Lung (tissue), 12 donors: ENCODE data around the gene LRIG1. TPM values are rescaled to one million over a fixed set of nuclear protein-coding genes. Genes with fewer than 3 reads are reported as not detected.

ENCODE experiments used
- ATAC-seq: fragments of 200-7000 bp; cut with Tn5 transposase; one replicate; pipeline ENCODE4 v1.9.1; 2020; ENCODE audit warnings: moderate number of reproducible peaks; ENCODE audit not compliant: insufficient read depth, low FRiP score
- DNase-seq, 3 donors: peaks; one replicate each; pipeline ENCODE4 v3.0.0-alpha.2; 2013 to 2017
- H3K27ac ChIP-seq, 2 donors: one replicate each; pipeline ENCODE4 v1.5.1; 2013; ENCODE audit warnings: mild to moderate bottlenecking in 2 of 2, moderate library complexity in 2 of 2, control low read depth in 1 of 2, inconsistent platforms in 1 of 2, low read depth in 1 of 2, low read length in 1 of 2
- H3K27me3 ChIP-seq, 3 donors: one replicate each; pipeline ENCODE4 v1.5.1; 2013; ENCODE audit warnings: low read length in 2 of 3; ENCODE audit not compliant: control insufficient read depth in 3 of 3, insufficient read depth in 3 of 3
- H3K36me3 ChIP-seq, 4 donors: one replicate each; pipeline ENCODE4 v1.5.1; 2013; ENCODE audit warnings: low read length in 4 of 4, mild to moderate bottlenecking in 1 of 4, moderate library complexity in 1 of 4; ENCODE audit not compliant: control insufficient read depth in 4 of 4, insufficient read depth in 4 of 4
- H3K4me1 ChIP-seq, 5 donors: one replicate each; pipeline ENCODE4 v1.5.1; 2013; ENCODE audit warnings: low read length in 5 of 5, mild to moderate bottlenecking in 2 of 5, moderate library complexity in 1 of 5; ENCODE audit not compliant: control insufficient read depth in 5 of 5, insufficient read depth in 5 of 5
- H3K4me3 ChIP-seq: one replicate; pipeline ENCODE4 v1.5.1; 2013; ENCODE audit warnings: mild to moderate bottlenecking, control low read depth, moderate library complexity
- H3K9ac ChIP-seq, 2 donors: one replicate each; pipeline ENCODE4 v1.5.1; 2013; ENCODE audit warnings: low read length in 2 of 2, control low read depth in 1 of 2; ENCODE audit not compliant: insufficient read depth in 1 of 2
- H3K9me3 ChIP-seq, 4 donors: one replicate each; pipeline ENCODE4 v1.5.1; 2013; ENCODE audit warnings: low read length in 3 of 4, mild to moderate bottlenecking in 1 of 4, moderate library complexity in 1 of 4; ENCODE audit not compliant: control insufficient read depth in 4 of 4, insufficient read depth in 3 of 4
- WGBS, 2 donors: extraction: QIAGEN DNeasy Blood & Tissue Kit; methylation state at CpG; one replicate each; pipeline ENCODE4 v1.1.7; 2013; 5-methylcytosine and 5-hydroxymethylcytosine counted together
- polyA plus RNA-seq, 2 donors: library from polyadenylated mRNA; stranded (reverse); fragments of 200-250 nt; gene quantifications; one replicate each; pipeline ENCODE4 v1.2.1, GENCODE V29; 2013
- total RNA-seq, 2 donors: library from RNA; depleted of rRNA in 1 of 2; stranded (reverse); fragments of >200 nt in 1 of 2; gene quantifications; one replicate each; pipeline ENCODE4 v1.2.1, GENCODE V29; 2014 to 2021
- TF ChIP-seq, protein P1 (sequence below): IDR thresholded peaks from 2 replicates; pipeline ENCODE4 v1.5.1; 2012; ENCODE audit warnings: mild to moderate bottlenecking; ENCODE audit errors: control extremely low read depth, extremely low read depth
- donor health status: control.
- donor health status: control.
- donor health status: Bipolar disorder and iron deficiency.
- donor health status: healthy.
- donor health status: DM: yes; HTN: yes; CAD: no.

Gene LRIG1
- total and polyA plus RNA-seq, 4 donors: 21.9 to 97.4 (median 42.2) TPM

DNA sequence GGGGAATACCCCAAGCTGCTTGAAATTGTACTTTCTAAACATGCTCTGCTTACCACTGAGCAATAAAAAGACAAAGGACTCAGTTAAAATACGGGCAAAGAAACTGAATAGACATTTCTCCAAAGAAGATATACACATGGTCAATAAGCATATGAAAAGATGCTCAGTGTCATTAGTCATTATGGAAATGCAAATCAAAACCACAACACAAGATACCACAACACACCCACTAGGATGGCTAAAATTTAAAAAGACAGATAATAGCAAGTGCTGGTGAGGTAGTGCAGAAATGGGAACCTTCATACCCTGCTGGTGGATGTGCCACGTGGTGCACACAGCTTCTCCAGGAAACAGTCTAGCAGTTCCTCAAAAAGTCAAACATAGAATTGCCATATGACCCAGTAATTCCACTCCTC, 21.3 kb downstream of the LRIG1 start:
- Histone ChIP-seq H3K9ac (no peak overlapping the region), H3K27ac (no peak overlapping the region), H3K4me1 (peaks cover 23 to 56% (median 44%) of the 10 kb centered on the region in 5 donors), H3K4me3 (no peak overlapping the region), H3K27me3 (no peaks in the 10 kb centered on the region), H3K9me3 (no peaks in the 10 kb centered on the region), H3K36me3 (no peaks in the 10 kb centered on the region)
- DNase-seq (no peak), ATAC-seq (no peak)
- 66 to 67% methylated on average over 2 of the region's 2 CpGs for WGBS, 2 donors
- TF ChIP-seq, protein P1, sequence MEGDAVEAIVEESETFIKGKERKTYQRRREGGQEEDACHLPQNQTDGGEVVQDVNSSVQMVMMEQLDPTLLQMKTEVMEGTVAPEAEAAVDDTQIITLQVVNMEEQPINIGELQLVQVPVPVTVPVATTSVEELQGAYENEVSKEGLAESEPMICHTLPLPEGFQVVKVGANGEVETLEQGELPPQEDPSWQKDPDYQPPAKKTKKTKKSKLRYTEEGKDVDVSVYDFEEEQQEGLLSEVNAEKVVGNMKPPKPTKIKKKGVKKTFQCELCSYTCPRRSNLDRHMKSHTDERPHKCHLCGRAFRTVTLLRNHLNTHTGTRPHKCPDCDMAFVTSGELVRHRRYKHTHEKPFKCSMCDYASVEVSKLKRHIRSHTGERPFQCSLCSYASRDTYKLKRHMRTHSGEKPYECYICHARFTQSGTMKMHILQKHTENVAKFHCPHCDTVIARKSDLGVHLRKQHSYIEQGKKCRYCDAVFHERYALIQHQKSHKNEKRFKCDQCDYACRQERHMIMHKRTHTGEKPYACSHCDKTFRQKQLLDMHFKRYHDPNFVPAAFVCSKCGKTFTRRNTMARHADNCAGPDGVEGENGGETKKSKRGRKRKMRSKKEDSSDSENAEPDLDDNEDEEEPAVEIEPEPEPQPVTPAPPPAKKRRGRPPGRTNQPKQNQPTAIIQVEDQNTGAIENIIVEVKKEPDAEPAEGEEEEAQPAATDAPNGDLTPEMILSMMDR: no peak

DNA sequence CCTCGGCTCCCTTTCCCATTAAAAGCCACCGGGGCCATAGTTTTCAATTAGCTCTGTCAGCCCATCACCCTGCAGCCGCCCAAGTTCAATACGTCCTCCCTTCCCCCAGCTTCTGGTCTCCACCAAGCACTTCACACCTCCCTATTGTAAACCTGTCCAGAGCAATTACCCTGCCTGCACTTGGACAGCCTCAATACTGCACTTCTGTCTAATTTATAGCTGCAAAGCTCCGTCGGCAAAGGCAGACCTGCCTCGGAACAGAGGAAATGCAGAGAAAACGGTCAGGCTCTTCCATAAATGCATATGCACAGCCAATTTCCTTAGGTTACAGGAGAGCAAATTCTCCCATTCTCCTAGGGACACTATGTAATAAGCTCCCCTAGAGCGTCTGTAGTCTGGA, 21.9 kb downstream of the LRIG1 start:
- H3K4me1 ChIP-seq: peaks cover 23 to 51% (median 47%) of the 10 kb centered on the region in 5 donors
- H3K9ac ChIP-seq: no peak overlapping the region
- TF ChIP-seq, protein P1: no peak
- H3K4me3 ChIP-seq: no peak overlapping the region
- no peaks in the 10 kb centered on the region for H3K9me3 ChIP-seq
- H3K36me3 ChIP-seq: no peaks in the 10 kb centered on the region
- H3K27me3 ChIP-seq: no peaks in the 10 kb centered on the region
- DNase-seq (no peak), ATAC-seq (no peak)
- peak overlapping the region in 1 of 2 donors; percentile 15 for H3K27ac ChIP-seq
- WGBS, 2 donors: 67 to 76% methylated on average over 9 of the region's 9 CpGs

DNA sequence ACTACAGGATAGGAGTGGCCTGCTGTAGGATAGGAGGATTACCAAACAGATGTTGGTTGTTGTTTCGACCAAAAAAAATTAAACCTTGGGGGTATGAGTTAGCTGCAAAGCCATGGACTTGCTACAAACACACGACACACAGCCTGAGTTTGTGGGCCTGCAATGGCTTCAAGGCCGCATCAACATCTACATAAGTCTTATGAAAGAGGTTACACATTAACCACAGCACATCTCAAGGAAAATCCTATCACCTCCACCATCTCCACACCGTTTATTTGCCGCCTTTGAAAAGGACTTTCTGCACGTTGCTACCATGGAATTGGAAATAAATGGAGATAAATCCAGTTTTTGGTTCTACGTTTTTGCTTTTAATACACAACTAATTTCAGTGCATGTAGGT, 23.0 kb downstream of the LRIG1 start:
- Histone ChIP-seq H3K27me3 (no peaks in the 10 kb centered on the region), H3K4me3 (no peak overlapping the region), H3K4me1 (peaks cover 20 to 57% (median 50%) of the 10 kb centered on the region in 5 donors), H3K9me3 (no peaks in the 10 kb centered on the region), H3K9ac (no peak overlapping the region), H3K27ac (no peak overlapping the region), H3K36me3 (no peaks in the 10 kb centered on the region)
- DNase-seq: no peak
- no peak for ATAC-seq
- 78 to 87% methylated on average over 7 of the region's 7 CpGs for WGBS, 2 donors
- TF ChIP-seq, protein P1: no peak

DNA sequence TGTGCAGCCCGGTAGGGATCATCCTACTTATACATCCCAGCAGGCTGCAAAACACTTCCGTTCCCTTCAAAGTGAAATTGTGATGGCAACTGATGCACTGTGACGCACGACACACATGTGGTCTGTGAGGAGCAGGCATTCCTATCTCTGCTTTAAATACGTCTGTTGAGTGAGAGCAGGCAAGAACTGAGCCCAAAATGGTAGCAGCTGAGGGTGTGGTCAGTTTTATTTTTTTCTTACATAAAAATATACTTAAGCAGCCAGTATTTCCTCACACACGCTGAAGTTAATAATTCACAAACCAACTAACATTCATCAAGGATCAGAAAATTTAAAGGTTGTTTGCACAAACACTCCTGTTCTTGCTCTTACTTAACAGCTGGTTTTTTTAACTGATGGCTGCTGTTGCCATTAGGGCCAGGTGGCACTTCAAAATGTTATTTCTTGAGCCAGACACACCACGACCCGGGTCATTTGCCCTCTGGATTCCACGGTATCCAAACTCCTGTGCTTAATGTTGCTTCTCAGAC, 23.9 kb downstream of the LRIG1 start:
- ATAC-seq: no peak

More for the DNA sequence above, 23.9 kb downstream of the LRIG1 start:
- TF ChIP-seq, protein P1: no peak
- WGBS, 2 donors: 68 to 83% methylated on average over 9 of the region's 9 CpGs
- H3K9me3 ChIP-seq: no peaks in the 10 kb centered on the region
- peaks cover 18 to 57% (median 46%) of the 10 kb centered on the region in 5 donors for H3K4me1 ChIP-seq
- no peak overlapping the region for H3K9ac ChIP-seq
- peak overlapping the region in 1 of 2 donors; percentile 37 for H3K27ac ChIP-seq
- H3K4me3 ChIP-seq: no peak overlapping the region
- H3K27me3 ChIP-seq: no peaks in the 10 kb centered on the region
- no peaks in the 10 kb centered on the region for H3K36me3 ChIP-seq
- DNase-seq: peak in 2 of 3 donors; percentile 39 to 74
